Measurements from ENCODE around the gene PARVG.

The PARVG gene

DNA sequence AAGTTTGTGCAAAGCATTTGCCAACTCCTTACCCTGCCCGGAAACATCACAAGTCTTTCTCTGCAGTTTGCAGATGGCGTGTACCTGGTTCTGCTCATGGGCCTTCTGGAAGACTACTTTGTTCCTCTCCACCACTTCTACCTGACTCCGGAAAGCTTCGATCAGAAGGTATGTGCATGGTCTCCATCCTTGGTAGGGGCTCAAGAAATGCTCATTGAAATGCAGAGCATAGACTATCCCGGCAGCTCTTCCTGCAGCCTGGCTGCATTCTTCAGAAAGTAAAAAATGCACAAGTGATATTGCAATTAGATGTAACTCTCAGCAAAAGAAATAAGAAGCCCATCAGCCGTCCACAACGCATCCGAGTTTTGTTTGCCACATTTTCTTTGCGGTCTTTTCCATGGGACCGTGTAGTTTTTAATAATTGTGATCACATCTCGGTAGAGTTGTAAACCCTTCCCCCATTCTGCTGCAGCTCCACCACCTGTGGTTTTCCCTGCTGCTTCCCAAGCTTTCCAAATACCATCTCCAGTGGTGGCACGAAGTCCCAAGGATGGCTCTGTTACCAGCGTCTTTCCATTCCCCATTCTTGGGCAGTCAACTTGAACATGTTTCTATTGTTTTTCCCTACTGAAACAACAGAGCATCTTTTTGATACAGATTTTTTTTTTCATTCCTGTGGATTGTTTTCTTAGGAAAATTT is 22.7 kb upstream of the PARVG start:
- no peak for DNase-seq

DNA sequence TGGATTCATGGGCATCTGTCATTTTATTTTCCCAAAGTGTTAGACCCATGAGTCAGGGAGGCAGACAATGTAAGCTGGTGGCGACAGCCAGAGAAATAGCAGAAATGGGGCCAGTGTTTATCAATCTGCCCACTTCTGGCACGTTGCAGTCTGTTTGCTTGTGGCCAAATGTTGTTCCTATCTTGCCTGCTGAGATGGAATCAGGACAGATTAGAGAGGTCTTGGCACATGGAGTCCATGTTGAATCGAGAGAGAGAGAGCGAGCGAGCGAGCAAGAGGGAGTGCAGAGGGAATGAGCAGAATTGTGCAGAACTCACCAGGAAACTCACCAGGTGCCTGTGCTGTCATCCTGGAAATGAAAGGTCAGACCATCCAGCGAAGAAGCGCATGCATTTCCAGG is 21.9 kb upstream of the PARVG start:
- DNase-seq, result no peak

DNA sequence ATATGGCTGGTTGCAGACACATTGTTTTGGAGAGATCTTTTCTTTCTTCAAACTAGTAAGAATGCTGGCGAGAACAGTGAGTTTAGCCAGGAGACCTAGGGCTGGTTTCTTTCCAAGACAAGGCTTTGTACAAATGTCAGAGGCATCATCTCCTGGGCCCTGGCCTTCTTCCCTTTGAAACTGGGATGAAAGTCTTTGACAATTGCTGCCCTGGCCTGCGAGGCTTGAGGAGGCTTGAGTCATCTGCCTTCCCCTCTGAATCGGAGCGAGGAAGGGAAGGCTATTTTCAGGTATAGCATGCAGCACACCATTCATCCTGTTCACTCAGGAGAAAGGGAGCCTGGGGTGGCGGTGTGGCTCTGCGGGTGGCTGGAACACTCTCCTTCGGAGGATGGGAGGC is 21.5 kb upstream of the PARVG start:
- DNase-seq, result no peak

DNA sequence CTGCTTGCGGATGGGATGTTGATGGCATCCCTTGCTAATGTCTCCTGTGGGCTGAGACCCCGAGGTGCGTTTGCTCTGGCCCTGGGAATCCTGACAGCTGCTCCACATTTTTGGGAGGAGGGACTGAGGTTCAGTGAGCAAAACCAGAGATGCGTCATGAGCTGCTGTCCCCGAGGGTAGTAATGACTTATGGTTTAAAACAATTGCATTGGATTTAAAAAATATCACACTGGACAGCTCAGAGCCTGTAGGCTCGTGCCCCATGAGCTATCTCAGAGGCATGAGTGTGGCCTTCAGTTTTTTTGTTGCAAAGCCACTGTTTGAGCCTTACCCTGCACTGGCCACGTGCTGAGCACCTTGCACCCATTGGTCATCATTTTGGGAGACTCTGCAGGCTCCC is 20.9 kb upstream of the PARVG start:
- no peak for DNase-seq

DNA sequence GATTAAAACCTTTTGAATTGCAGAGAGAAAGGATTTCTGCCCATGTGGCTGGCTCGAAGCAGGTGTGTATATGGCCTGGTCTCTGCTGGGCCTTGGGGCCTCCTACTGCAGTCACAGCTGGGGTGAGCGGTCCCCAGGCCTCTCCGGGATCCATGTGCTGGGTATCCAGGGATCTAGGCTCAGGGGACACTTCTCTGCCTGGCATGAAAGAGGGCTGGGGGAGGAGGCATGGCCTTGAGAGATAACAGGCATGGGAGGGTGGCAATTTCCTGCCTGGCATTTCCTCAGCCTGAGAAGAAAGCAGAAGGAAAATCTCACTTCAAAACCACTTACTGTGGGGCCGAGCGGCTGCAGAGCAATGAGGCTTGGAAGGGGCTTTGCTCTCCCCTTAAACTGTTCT is 20.3 kb upstream of the PARVG start:
- peak; percentile 84 for DNase-seq

DNA sequence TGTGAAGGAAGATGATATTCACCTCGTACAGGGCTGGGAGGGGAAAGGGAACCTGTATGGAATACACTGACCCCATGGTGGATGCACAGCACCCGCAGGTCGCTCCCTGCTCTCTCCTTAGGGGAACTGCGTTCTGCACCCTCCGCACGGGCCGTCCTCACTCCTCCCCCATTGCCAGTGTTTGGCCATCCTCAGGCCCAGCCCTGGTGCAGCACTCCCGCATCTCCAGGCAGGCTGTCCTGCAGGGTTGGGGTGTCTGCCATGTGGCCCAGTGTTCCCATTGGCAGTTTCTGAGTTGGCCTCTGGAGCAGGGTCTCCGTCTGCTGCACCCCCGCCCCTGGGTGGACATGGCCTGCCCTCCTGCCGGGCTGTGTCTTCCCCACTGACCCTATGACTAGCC is 19.1 kb upstream of the PARVG start:
- no peak for DNase-seq

DNA sequence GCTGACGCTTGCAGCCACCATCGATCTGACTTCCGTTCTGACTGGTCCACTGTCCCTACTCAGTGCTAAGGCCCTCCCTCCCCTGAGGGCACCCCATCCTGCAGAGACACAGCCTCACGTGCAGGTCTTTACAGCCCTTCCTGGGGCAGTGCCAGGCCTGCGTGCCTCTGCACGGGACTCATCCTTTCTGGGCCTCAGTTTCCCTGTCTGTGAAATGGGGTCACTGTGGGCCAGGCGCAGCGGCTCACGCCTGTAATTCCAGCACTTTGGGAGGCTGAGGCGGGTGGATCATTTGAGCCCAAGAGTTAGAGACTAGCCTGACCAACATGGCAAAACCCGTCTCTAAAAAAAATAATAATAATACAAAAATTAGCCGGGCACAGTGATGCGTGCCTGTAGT is 17.8 kb upstream of the PARVG start:
- DNase-seq, result no peak

DNA sequence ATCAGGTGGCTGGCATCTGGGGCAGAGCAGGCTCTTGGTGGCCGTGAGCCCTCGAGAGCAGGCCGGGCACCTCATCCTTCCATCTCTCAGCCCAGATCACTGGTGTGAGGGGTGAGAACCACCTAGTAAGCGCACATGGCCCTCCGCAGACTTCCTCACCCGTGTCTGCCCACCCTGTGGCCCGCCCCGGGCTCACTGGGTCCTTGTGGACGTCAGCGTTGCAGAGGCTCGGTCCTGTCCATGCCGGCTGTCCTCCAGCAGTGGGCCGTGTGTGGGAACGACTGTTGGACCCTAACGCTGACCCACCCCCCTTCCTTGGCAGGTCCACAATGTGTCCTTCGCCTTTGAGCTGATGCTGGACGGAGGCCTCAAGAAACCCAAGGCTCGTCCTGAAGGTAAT is 17.2 kb upstream of the PARVG start:
- DNase-seq, result no peak

DNA sequence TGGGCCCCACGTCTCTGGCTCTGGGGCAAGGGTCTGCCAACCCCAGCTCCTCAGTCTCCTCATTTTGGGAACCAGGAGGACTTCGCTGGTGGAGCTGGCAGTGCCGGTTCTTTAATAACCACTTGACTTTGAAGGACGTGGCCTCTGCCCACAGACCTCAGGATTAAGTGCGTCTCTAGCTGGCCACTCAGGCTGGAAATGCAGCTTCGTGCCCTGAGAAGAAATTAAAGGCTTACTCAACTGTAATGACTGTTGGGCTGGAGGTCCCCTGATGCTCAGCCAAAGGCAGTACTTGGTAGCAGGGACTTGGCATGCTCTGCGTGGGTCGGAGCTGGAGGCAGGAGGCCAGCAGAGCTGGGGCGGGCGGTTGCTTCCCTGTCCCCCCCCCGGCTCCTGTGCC is 16.7 kb upstream of the PARVG start:
- DNase-seq, result no peak

DNA sequence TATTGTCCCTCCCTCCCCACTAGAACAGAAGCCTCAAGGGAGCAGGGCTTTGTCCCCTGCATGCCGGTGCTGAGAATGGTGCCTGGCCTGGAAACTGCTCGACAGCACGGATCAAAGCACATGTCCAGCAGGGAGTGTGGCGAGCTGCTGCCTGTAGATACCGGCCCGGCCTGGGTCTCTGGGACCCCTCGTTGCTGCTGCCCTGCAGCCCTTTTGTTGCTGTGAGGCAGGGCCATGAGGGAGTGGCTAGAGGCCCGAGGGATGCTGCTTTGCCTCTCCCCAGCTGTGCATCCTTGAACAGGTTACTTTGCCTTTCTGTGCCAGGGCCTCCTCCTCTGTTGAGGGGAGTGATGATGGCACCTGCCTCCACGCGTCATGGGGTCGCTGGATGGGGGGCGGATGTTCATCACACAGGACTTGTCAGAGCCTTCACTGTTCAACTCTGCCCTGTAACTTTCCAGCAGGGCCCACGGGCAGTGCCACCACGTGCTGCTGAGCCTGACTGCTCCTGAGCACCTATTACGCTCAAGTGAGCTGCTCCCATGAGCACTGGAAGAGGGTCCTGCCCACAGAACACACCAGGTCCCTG is 15.3 kb upstream of the PARVG start:
- no peak for DNase-seq

DNA sequence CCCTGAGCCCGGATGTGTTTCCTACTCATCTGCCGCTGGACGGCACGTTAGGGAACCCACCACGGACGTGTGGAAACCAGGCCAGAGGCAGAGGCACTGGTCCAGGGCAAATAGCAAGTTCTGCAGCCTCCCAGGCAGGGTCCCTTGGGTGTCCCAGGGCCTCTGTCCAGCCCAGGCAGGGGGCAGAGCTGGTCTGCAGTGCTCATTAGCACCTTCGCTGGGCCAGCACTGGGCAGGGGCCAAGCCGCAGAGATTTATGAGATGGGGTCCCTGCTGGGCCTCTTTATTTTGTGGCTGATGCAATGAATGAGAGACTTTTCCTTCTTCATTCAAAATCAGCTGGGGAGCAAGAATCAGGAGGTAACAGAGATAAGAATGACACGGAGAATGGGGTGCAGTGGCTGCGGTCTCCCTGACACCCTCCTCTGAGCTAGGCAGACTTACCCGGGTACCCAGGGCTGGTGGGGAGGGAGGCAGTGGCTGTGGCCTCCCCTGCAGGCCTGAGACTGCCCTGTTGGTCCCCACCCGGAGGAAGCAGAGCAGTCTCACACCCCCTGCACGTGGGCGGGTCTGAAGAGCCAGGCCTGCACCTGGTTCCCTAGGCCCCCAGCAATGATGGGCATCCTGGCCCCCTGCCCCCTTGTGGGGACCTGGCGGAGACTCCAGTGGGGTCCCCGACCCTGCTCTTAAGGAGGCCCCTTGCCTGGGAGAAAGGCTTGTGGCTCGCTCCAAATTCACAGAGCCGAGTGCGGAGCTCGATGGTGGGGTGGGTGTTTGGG is 14.0 kb upstream of the PARVG start:
- no peak for DNase-seq

DNA sequence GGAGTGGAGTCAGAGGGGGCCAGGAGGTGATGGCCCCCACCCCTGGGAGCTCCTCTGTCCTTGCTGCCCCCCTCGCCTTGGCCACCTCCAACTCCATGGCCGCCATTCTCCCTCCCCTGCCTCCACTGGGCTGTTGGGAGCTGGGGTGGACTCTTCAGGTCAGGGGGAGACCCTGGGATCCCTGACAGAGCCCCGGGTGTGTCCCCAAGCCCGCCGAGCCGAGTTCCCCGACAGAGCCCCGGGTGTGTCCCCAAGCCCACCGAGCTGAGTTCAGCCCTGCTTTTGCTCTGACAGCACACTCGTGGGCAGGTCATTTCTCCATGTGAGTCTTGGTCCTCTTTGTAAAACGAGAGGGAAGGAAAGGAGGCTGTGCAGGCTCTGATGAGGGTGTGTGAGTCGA is 13.2 kb upstream of the PARVG start:
- no peak for DNase-seq

DNA sequence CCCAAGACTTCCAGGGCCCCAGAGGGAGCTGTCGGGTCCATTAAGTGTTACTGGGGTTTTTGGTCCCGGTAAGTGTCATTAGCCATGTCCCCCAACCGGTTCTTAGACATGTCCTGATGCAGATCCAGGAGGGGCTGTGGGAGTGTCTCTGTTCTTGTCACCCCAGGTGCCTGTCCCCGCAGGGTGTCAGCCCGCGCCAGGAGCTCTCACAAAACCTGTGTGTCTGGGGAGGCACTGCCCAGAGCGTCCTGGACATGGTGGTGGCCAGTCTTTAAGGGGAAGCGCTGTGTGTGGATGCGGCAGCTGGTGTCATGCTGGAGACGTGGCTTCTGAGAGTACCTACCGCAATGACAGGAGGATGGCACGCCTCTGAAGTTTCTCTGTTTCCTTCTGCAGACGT is 12.5 kb upstream of the PARVG start:
- DNase-seq, result no peak

DNA sequence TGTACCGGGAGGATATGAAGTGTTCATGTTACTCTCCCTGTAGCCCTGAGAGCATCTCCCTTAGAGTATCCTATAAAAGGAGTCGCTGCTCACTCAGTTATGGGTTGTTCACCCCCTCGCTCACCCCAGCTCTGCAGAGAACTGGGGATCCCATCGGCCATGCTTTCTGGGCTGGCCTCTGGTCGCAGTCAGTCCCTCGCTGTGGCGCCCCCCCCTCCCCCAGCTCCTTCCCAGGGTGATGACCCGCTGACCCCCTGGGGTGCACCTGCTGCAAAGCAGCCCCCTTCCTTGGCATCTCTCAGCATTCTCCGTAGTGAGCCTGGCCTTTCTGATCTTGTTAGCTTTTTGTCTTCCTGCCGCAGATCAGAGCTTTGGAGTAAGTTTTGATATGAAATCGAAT is 10.3 kb upstream of the PARVG start:
- DNase-seq, result no peak

DNA sequence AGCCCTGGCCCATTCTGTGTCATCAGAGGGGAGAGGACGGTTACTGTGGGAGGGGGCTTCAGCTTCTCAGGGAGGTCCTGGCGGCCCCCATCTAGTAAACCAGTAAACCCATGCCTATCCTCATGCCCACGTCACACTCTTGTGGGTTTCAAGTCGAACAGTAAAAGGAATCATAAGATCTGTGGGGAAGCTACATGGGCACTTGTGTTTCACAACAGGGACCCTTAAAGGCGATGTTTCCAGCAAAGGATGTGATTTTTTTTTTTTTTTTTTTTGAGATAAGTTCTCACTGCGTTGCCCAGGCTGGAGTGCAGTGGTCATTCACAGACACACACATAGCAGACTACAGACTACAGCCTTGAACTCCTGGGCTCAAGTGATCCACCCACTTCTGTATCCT is 9.2 kb upstream of the PARVG start:
- DNase-seq, result peak; percentile 25

DNA sequence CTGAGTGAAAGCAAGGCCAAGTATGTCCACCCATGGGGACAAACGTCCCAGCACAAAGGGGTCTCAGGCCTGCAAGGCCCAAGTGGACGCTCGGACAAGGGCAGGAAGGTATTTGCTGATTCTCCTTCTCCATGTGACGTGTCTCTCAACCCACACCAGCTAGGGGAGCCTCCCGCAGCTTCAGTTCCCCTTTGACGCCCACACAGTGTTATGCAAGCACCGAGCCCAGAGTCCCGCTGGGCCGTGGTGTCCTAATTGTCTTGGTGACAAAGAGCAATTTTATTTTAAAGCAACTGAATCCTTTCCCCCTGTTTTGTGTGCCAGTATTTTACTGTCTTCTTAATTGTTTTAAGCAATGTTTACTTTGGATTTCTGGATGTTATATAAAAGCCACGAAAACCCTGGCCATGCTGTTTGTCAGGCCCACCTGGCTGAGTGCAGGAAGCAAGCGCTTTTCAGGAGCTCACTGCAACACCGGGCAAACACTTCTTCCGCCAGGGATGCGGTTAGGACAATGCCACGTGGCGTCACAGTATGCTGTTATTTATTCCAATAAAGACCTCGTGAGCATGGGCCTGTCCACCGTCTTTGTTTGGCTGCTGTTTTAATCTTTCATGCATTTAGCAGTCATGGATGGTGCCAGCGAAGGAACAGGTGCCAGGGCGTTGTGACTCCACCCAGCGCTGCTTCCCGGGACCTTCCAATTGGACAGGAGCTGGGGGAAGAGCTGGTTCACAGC is 8.2 kb upstream of the PARVG start:
- DNase-seq, result peak; percentile 83

DNA sequence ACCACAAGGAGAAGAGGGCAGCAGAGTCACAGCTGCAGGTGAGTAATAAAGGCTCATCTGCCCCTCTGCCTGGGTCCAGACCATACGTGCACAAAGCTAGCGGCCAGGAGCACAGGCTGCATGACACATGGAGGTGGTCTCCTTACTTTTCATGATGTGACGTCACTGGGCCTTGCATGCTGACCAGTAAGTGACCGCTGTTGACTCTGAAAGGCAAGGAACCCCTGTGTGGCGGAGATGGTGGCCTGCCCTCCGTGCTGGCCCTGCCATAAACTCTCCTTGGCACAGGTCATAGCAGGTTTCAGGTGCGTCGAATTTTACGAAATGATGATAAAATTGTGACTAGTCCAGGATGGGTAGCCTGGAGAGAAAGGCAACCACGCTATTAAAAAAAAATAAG is 7.6 kb upstream of the PARVG start:
- no peak for DNase-seq

DNA sequence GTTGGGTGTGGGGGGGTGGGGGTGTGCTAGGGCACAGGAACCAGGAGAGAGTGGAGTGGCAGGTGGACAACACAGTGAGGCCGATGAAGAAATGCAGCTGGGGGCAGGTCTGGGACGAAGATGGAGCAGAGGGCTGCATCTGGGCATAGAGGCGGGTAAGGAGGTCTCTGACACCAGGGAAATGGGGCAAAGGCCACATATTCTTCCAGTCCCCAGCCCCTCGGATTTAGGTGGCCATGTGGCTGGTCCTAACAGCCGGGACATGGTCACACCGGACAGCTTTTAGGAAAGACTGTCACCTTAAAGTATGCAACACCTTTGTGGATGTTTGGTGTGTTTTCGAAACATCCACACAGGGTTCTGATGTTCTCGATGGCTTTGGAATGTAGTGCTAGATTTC is 5.0 kb upstream of the PARVG start:
- no peak for DNase-seq

DNA sequence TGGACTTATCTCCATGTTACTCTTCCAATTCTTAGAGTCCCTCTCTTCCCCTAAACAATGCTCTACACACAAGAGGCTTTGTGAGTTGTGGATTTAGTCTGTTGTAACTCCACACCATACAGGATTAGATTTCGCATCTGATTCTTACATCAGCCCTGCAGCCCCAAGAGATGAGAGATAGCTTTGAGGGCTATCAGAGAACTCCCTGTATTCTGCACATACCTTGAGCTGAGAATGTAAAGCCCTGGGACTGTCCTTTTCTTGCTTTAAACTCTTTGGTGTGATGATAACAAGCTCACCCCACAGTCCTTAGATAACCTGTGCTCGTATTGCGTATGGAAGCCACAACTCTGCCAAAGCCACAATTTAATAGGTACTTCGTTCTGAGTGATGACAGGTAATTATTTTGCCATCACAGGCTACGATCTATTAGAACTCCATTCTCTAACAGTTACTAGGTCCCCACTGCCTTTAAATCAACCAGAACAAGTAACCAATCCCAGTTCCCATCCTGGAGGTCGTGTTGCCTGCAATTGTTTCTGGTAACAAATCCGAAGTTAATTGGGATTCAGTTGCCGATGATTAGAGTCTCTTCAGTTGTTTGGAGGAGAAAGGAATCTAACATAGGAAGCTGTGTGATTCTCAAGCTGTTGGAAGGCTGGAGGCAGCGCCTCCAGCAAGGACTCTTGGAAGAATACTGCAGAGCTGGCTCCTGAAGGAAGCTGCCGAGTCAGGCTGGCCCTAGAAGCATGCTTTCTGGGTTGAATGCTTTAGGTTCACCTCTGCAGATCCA is 1.3 kb upstream of the PARVG start:
- peak; percentile 57 for DNase-seq

DNA sequence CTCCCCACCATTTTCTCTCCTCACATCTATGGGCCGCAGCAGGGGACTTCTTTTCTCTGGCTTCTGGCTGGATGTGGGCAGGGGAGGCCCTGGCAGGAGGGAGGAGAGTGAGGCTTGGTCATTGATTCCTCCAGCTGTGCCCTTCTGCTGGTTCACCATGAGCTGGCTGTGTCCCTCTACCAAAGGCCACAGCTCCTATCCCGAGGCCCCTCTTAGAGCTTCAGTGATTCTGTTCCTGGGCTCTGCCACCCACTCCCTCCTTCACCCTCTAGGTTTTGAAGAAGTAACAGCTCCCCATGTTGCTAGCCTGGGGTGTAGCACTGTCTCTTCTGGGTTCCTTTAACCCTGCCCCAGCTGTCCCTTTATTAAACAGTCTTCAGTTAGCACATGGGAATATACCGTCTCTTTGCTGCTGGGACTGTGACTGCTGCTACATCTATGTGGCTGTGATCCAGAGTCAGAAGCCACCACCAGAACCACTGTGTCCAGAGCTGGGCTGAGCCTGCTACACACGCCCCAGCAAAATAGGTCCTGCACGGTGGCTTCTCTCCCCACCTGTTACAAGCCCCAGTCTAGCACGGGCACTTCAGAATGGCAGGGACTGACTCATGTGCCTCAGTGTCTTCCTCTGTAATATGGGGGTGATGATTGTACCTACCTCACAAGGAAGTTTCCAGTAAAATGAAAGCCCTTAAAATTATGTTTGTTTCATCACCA is 578 bp upstream of the PARVG start:
- peak; percentile 53 for DNase-seq

DNA sequence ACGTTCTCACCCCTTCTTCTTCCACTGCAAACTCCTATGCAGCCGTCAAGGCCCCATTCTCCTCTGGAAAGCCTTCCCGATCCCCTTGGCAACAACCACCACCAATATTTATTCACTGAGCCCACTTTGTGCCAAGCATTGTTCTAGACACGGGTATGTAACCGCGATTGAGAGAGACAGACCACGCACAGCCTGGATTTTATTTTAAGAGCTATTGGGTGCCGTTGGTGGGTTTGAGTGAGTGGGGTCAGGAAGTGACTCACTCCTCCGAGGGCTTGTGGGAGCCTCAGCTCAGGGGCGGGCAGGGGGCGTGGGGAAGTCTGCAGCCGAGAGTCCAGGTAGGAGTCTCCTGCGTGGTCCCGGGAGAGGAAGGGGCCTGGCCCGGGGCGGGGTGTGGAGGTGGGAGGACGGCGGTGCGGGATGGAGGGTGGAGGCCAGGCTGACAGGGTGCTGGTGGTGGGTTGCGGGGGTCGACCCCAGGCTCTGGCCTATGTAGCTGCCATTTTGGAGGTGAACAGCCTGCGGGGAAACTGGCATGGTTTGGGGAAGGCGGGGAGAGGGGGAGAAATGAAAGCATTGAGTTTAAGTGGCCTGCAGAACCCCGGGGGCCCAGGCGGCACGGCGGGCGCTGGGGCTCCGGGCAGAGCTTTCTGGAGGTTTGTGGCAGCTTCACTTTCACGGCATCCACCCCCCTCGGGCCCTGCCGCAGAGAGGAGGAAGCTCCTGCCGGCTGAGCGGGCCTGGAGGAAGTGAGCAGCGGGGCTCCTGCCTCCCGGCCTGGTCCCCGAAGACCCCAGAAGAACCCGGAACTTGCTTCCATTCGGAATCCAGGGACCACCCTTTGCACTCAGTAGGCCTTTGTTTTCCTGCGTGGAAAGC is 547 bp downstream of the PARVG start:
- peak; percentile 62 for DNase-seq
